HEK293 (cell line): Measurements from ENCODE around the gene ITPKA.

Experiments
- GLI2 ChIP-seq: fragments of 450-650 bp; formaldehyde crosslinking; IDR thresholded peaks from 2 replicates; pipeline ENCODE4; 2017; ENCODE audit warnings: missing biosample characterization, missing genetic modification characterization, low read depth, borderline replicate concordance
- KLF10 ChIP-seq: fragments of 450-650 bp; IDR thresholded peaks from 2 replicates; pipeline ENCODE4 v1.5.1; 2018; ENCODE audit warnings: missing biosample characterization, mild to moderate bottlenecking, missing genetic modification characterization
- MYNN ChIP-seq: fragments of 450-650 bp; formaldehyde crosslinking; IDR thresholded peaks from 2 replicates; pipeline ENCODE4 v1.5.1; 2016; ENCODE audit warnings: missing biosample characterization, missing genetic modification characterization, borderline replicate concordance
- WT1 ChIP-seq: fragments of 450-650 bp; formaldehyde crosslinking; IDR thresholded peaks from 2 replicates; pipeline ENCODE4 v1.5.1; 2016; ENCODE audit warnings: missing biosample characterization, missing genetic modification characterization
- ZNF133 ChIP-seq: fragments of 450-650 bp; formaldehyde crosslinking; IDR thresholded peaks from 2 replicates; pipeline ENCODE4 v1.5.1; 2016; ENCODE audit warnings: missing biosample characterization, missing genetic modification characterization
- ZNF146 ChIP-seq: fragments of 450-650 bp; formaldehyde crosslinking; IDR thresholded peaks from 2 replicates; pipeline ENCODE4 v1.5.1; 2016; ENCODE audit warnings: missing biosample characterization, missing genetic modification characterization
- ZNF221 ChIP-seq: fragments of 450-650 bp; formaldehyde crosslinking; IDR thresholded peaks from 2 replicates; pipeline ENCODE4 v1.5.1; 2017; ENCODE audit warnings: missing biosample characterization, missing genetic modification characterization, borderline replicate concordance
- ZNF24 ChIP-seq: fragments of 450-650 bp; formaldehyde crosslinking; IDR thresholded peaks from 2 replicates; pipeline ENCODE4 v1.5.1; 2016; ENCODE audit warnings: missing biosample characterization, missing genetic modification characterization
- ZNF433 ChIP-seq: fragments of 450-650 bp; formaldehyde crosslinking; IDR thresholded peaks from 2 replicates; pipeline ENCODE4 v1.5.1; 2016; ENCODE audit warnings: missing biosample characterization, missing genetic modification characterization, low read depth
- ZNF521 ChIP-seq: fragments of 450-650 bp; formaldehyde crosslinking; IDR thresholded peaks from 2 replicates; pipeline ENCODE4 v1.5.1; 2017; ENCODE audit warnings: missing biosample characterization, mild to moderate bottlenecking, missing genetic modification characterization
- ZNF549 ChIP-seq: fragments of 450-650 bp; IDR thresholded peaks from 2 replicates; pipeline ENCODE4 v1.5.1; 2018; ENCODE audit warnings: missing biosample characterization, missing genetic modification characterization, mild to moderate bottlenecking, inconsistent platforms, moderate library complexity
- ZNF629 ChIP-seq: fragments of 450-650 bp; formaldehyde crosslinking; IDR thresholded peaks from 2 replicates; pipeline ENCODE4 v1.5.1; 2017; ENCODE audit warnings: missing biosample characterization, missing genetic modification characterization
- ZNF677 ChIP-seq: fragments of 450-650 bp; IDR thresholded peaks from 2 replicates; pipeline ENCODE4 v1.5.0; 2018; ENCODE audit warnings: missing biosample characterization, mild to moderate bottlenecking, missing genetic modification characterization, moderate library complexity
- TF ChIP-seq, protein P1 (sequence below): fragments of 450-650 bp; formaldehyde crosslinking; IDR thresholded peaks from 2 replicates; pipeline ENCODE4 v1.5.1; 2016; ENCODE audit warnings: missing biosample characterization, missing genetic modification characterization

DNA sequence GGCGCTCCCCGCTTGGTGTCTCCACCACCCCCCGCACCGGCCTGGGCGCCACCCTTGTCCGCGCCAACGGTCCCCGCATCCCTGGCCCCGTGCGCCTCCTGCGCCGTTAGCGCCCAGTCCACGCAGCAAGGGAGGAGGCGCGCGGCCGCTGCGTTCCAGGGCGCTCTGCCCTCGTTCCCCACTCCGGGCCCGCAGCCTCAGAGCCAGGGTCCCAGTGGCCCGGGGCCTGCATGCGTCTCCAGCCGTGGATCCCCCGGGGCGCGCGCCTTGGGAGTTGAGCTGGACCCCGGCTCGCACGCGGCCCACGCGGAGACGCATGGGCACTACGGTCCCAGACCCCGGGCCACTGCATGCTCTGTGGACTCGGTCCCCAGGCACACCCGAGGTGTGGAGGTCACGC lies 7.4 kb upstream of the ITPKA start:
- TF ChIP-seq, protein P1, sequence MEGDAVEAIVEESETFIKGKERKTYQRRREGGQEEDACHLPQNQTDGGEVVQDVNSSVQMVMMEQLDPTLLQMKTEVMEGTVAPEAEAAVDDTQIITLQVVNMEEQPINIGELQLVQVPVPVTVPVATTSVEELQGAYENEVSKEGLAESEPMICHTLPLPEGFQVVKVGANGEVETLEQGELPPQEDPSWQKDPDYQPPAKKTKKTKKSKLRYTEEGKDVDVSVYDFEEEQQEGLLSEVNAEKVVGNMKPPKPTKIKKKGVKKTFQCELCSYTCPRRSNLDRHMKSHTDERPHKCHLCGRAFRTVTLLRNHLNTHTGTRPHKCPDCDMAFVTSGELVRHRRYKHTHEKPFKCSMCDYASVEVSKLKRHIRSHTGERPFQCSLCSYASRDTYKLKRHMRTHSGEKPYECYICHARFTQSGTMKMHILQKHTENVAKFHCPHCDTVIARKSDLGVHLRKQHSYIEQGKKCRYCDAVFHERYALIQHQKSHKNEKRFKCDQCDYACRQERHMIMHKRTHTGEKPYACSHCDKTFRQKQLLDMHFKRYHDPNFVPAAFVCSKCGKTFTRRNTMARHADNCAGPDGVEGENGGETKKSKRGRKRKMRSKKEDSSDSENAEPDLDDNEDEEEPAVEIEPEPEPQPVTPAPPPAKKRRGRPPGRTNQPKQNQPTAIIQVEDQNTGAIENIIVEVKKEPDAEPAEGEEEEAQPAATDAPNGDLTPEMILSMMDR (tag by site-specific recombination) = no peak
- TF ChIP-seq ZNF433 (tag by site-specific recombination) (no peak), ZNF24 (tag by site-specific recombination) (no peak), GLI2 (no peak), ZNF549 (tag by site-specific recombination) (no peak), MYNN (tag by site-specific recombination) (no peak), ZNF221 (tag by site-specific recombination) (no peak), ZNF629 (no peak), WT1 (tag by site-specific recombination) (no peak), ZNF146 (tag by site-specific recombination) (no peak), KLF10 (no peak), ZNF133 (tag by site-specific recombination) (no peak), ZNF677 (no peak), ZNF521 (tag by site-specific recombination) (no peak)
